ENCODE data around the gene CAPSL. TPM values are rescaled to one million over a fixed set of nuclear protein-coding genes. Genes with fewer than 3 reads are reported as not detected.
"Not testable (repeated sequence)": the region's sequence is repeated elsewhere in the genome, so short reads cannot be mapped to it uniquely, and the experiment has no call there.

The CAPSL gene
- 10 to 100 TPM in 1 of 7 donors, 1 to 10 TPM in 3, under 1 TPM in 1, not detected in 2; 0.85 to 28.8 (median 1.8) TPM for total RNA-seq
- not detected for polyA plus RNA-seq
- long read RNA-seq, donor 1, result 0 reads
- long read RNA-seq, donor 2, result 0 reads
- long read RNA-seq, donor 3, result 0 reads

- WGBS, 3 donors, result 43 to 50% (median 44%) methylated on average over 2 of the region's 2 CpGs
- Histone ChIP-seq H3K4me1 (ENCODE audit: insufficient read depth) (no peaks in the 10 kb centered on the region), H3K36me3 (no peaks in the 10 kb centered on the region), H3K9me3 (no peaks in the 10 kb centered on the region), H3K4me3 (no peak within 1 kb of the TSS), H3K27me3 (no peaks in the 10 kb centered on the region), H3K27ac (no peak within 1 kb of the TSS)
- peak in 1 of 5 donors; percentile 18 for DNase-seq
- TF ChIP-seq CTCF (IDR thresholded peaks at IDR 0.05) (no peak), EP300 (IDR thresholded peaks at IDR 0.05) (no peak), POLR2A (IDR thresholded peaks at IDR 0.05) (no peak)
- intact Hi-C loops (cut with DNase I), result no loop called here
Measured at GRCh38 chr5:35938568-35939227, at the start of gene CAPSL. Gene CAPSL, minus strand, starts transcription at chr5:35938622. Its CDS starts 17,502 bp downstream, at chr5:35921120.

GRCh38 chr5:35987776-35988175 lies 49.4 kb upstream of the CAPSL start:
- Histone ChIP-seq H3K36me3 (no peaks in the 10 kb centered on the region), H3K9me3 (no peaks in the 10 kb centered on the region), H3K27me3 (no peaks in the 10 kb centered on the region), H3K27ac (no peak overlapping the region), H3K4me3 (no peak overlapping the region), H3K4me1 (ENCODE audit: insufficient read depth) (no peaks in the 10 kb centered on the region)
- intact Hi-C loops (cut with DNase I), result no loop called here
- 44 to 55% (median 49%) methylated on average over 3 of the region's 3 CpGs for WGBS, 3 donors
- no peak for DNase-seq
- TF ChIP-seq CTCF (IDR thresholded peaks at IDR 0.05) (no peak), POLR2A (IDR thresholded peaks at IDR 0.05) (no peak), EP300 (IDR thresholded peaks at IDR 0.05) (no peak)

GRCh38 chr5:35979715-35980114 lies 41.3 kb upstream of the CAPSL start:
- no peak for DNase-seq
- Histone ChIP-seq H3K4me3 (no peak overlapping the region), H3K9me3 (no peaks in the 10 kb centered on the region), H3K4me1 (ENCODE audit: insufficient read depth) (no peaks in the 10 kb centered on the region), H3K27ac (no peak overlapping the region), H3K27me3 (no peaks in the 10 kb centered on the region), H3K36me3 (no peaks in the 10 kb centered on the region)
- TF ChIP-seq CTCF (IDR thresholded peaks at IDR 0.05) (no peak), EP300 (IDR thresholded peaks at IDR 0.05) (no peak), POLR2A (IDR thresholded peaks at IDR 0.05) (no peak)
- intact Hi-C loops (cut with DNase I), result no loop called here

- 60 to 88% (median 80%) methylated on average over 3 of the region's 3 CpGs for WGBS, 3 donors
- intact Hi-C loops (cut with DNase I); H3K36me3 ChIP-seq; H3K4me3 ChIP-seq; H3K4me1 ChIP-seq (ENCODE audit: insufficient read depth); H3K27me3 ChIP-seq; DNase-seq; H3K27ac ChIP-seq; H3K9me3 ChIP-seq: not testable (repeated sequence)
Measured at GRCh38 chr5:35976859-35977258, 38.4 kb upstream of the CAPSL start.

- WGBS, 3 donors, result 76 to 79% (median 76%) methylated on average over 4 of the region's 4 CpGs
- TF ChIP-seq POLR2A (IDR thresholded peaks at IDR 0.05), result no peak
- TF ChIP-seq EP300 (IDR thresholded peaks at IDR 0.05), result no peak
- TF ChIP-seq CTCF (IDR thresholded peaks at IDR 0.05), result no peak
- intact Hi-C loops (cut with DNase I), result no loop called here
Measured at GRCh38 chr5:35974570-35974969, 36.1 kb upstream of the CAPSL start.

More at GRCh38 chr5:35974570-35974969, 36.1 kb upstream of the CAPSL start:
- Histone ChIP-seq H3K9me3 (no peaks in the 10 kb centered on the region), H3K4me3 (no peak overlapping the region), H3K27ac (no peak overlapping the region), H3K4me1 (ENCODE audit: insufficient read depth) (no peaks in the 10 kb centered on the region), H3K27me3 (no peaks in the 10 kb centered on the region), H3K36me3 (no peaks in the 10 kb centered on the region)
- DNase-seq, result no peak

Data from ovary (tissue), 10 donors.